IMR-90 (cell line): ENCODE data around the gene TBP. TPM values are rescaled to one million over a fixed set of nuclear protein-coding genes. Genes with fewer than 3 reads are reported as not detected.

ENCODE experiments used
- ATAC-seq: fragments of 200-7000 bp; cut with Tn5 transposase; 2 replicates; pipeline ENCODE4 v1.9.1; 2020; ENCODE audit warnings: low read depth, mild to moderate bottlenecking, moderate library complexity
- BruUV-seq: library from RNA; stranded (reverse); fragments of 400-500 nt; replicated peaks from 2 replicates; lab custom pipeline; 2021; lab: Mats Ljungman, UMichigan
- CTCF ChIA-PET: fragments of 300-600 bp; formaldehyde crosslinking; extraction: SDS; loops from one replicate; lab custom pipeline; 2021; ENCODE audit warnings: antibody characterized with exemption; lab: Yijun Ruan, JAX
- POLR2A ChIA-PET: fragments of 300-600 bp; sonication (Branson Sonifier 250); formaldehyde crosslinking; loops from one replicate; lab custom pipeline; 2022; ENCODE audit warnings: antibody characterized with exemption; ENCODE audit not compliant: unreplicated experiment; lab: Charles Lee
- DNase-seq: peaks from one replicate; pipeline ENCODE4 v3.0.0; 2013
- H2AFZ ChIP-seq: replicated peaks from 2 replicates; pipeline ENCODE3; 2013; ENCODE audit warnings: low read length, mild to moderate bottlenecking; ENCODE audit not compliant: poor library complexity
- H2AK5ac ChIP-seq: 2 replicates; pipeline ENCODE4 v1.6.1; 2013; ENCODE audit warnings: low read depth, low read length, inconsistent platforms
- H2AK9ac ChIP-seq: replicated peaks from 2 replicates; pipeline ENCODE3; 2013; ENCODE audit warnings: mild to moderate bottlenecking, low read depth, low read length, moderate library complexity; ENCODE audit not compliant: poor library complexity
- H2BK120ac ChIP-seq: 2 replicates; pipeline ENCODE4 v1.6.1; 2013; ENCODE audit warnings: low read depth, low read length, inconsistent platforms
- H2BK15ac ChIP-seq: 3 replicates; pipeline ENCODE4 v1.6.1; 2013; ENCODE audit warnings: low read depth, low read length, inconsistent platforms
- H2BK20ac ChIP-seq: 2 replicates; pipeline ENCODE4 v1.6.1; 2013; ENCODE audit warnings: low read depth, mild to moderate bottlenecking, inconsistent platforms, low read length, moderate library complexity
- H2BK5ac ChIP-seq: 2 replicates; pipeline ENCODE4 v1.6.1; 2013; ENCODE audit warnings: mild to moderate bottlenecking, low read depth, low read length, inconsistent platforms; ENCODE audit not compliant: poor library complexity, severe bottlenecking
- H3K14ac ChIP-seq: replicated peaks from 2 replicates; pipeline ENCODE4 v1.6.1; 2013; ENCODE audit warnings: low read depth, low read length, inconsistent platforms
- H3K18ac ChIP-seq: 2 replicates; pipeline ENCODE4 v1.6.1; 2013; ENCODE audit warnings: low read depth, low read length, control low read depth
- H3K23ac ChIP-seq: 2 replicates; pipeline ENCODE4 v1.6.1; 2013; ENCODE audit warnings: low read depth, low read length, inconsistent platforms
- H3K27ac ChIP-seq: 2 replicates; pipeline ENCODE4 v1.5.1; 2013; ENCODE audit warnings: mild to moderate bottlenecking, control low read depth, low read length; ENCODE audit not compliant: insufficient read depth
- H3K27me3 ChIP-seq: 2 replicates; pipeline ENCODE4 v1.6.1; 2013; ENCODE audit warnings: low read length; ENCODE audit not compliant: control insufficient read depth, insufficient read depth
- H3K36me3 ChIP-seq: 2 replicates; pipeline ENCODE4 v1.6.1; 2013; ENCODE audit warnings: low read length, mixed read lengths; ENCODE audit not compliant: control insufficient read depth, insufficient read depth
- H3K4ac ChIP-seq: 2 replicates; pipeline ENCODE4 v1.6.1; 2013; ENCODE audit warnings: low read depth, low read length, inconsistent platforms
- H3K4me1 ChIP-seq: 2 replicates; pipeline ENCODE4 v1.6.1; 2013; ENCODE audit warnings: low read length, mixed read lengths; ENCODE audit not compliant: control insufficient read depth, insufficient read depth
- H3K4me2 ChIP-seq: 2 replicates; pipeline ENCODE4 v1.6.1; 2013; ENCODE audit warnings: low read depth, mild to moderate bottlenecking, control low read depth, low read length, moderate library complexity
- H3K4me3 ChIP-seq: 2 replicates; pipeline ENCODE4 v1.5.1; 2013; ENCODE audit warnings: low read depth, mild to moderate bottlenecking, control low read depth, low read length, moderate library complexity; ENCODE audit not compliant: insufficient read depth
- H3K56ac ChIP-seq: 2 replicates; pipeline ENCODE4 v1.6.1; 2013; ENCODE audit warnings: low read length, inconsistent platforms; ENCODE audit not compliant: insufficient read depth; ENCODE audit errors: extremely low read depth
- H3K79me1 ChIP-seq, 2 experiments: 2 replicates each; pipeline ENCODE4 v1.6.1; 2013; ENCODE audit warnings: low read length in 2 of 2, inconsistent platforms in 1 of 2, low read depth in 1 of 2
- H3K9ac ChIP-seq: 2 replicates; pipeline ENCODE4 v1.6.1; 2013; ENCODE audit warnings: low read depth, low read length, control low read depth
- H3K9me1 ChIP-seq: 2 replicates; pipeline ENCODE4 v1.6.1; 2013; ENCODE audit warnings: low read length, inconsistent platforms; ENCODE audit not compliant: insufficient read depth
- H3K9me3 ChIP-seq: 2 replicates; pipeline ENCODE4 v1.6.1; 2013; ENCODE audit warnings: low read length; ENCODE audit not compliant: control insufficient read depth, insufficient read depth
- H4K20me1 ChIP-seq: 2 replicates; pipeline ENCODE4 v1.6.1; 2013; ENCODE audit warnings: low read length, inconsistent platforms; ENCODE audit not compliant: insufficient read depth
- H4K5ac ChIP-seq: 2 replicates; pipeline ENCODE4 v1.6.1; 2013; ENCODE audit warnings: mild to moderate bottlenecking, low read depth, low read length, control low read depth
- H4K8ac ChIP-seq, 2 experiments: 2 replicates each; pipeline ENCODE4 v1.6.1; 2013; ENCODE audit warnings: low read depth in 2 of 2, low read length in 2 of 2, control low read depth in 1 of 2, inconsistent platforms in 1 of 2
- H4K91ac ChIP-seq: 2 replicates; pipeline ENCODE4 v1.6.1; 2013; ENCODE audit warnings: low read depth, low read length, inconsistent platforms; ENCODE audit not compliant: insufficient read depth
- CEBPB ChIP-seq: IDR thresholded peaks from 2 replicates; pipeline ENCODE4 v1.6.1; 2012; ENCODE audit warnings: low read depth, low read length, improper control_type of control experiment
- RFX5 ChIP-seq: IDR thresholded peaks from 2 replicates; pipeline ENCODE4 v1.8.0; 2012; ENCODE audit warnings: low read depth, mild to moderate bottlenecking, low read length, moderate library complexity
- WGBS, 2 experiments: methylation state at CpG; one replicate each; pipeline versions ENCODE4 v1.1.5 to v1.1.7; 2013; ENCODE audit warnings: missing lambda C conversion rate in 2 of 2; ENCODE audit not compliant: insufficient read length in 1 of 2; ENCODE audit errors: extremely low coverage in 2 of 2; 5-methylcytosine and 5-hydroxymethylcytosine counted together
- dilution Hi-C: fragments of 300-500 bp; cut with HindIII; formaldehyde crosslinking; loops from one replicate; pipeline ENCODE4 v1.14.3; 2018; ENCODE audit warnings: low sequenced_read_pairs; ENCODE audit not compliant: unreplicated experiment
- in situ Hi-C: fragments of 300-500 bp; cut with MboI; formaldehyde crosslinking; loops from 3 replicates; pipeline ENCODE4 v1.14.3; 2019; ENCODE audit warnings: low sequenced_read_pairs, inconsistent platforms, mixed read lengths
- intact Hi-C: fragments of 100-400 bp; cut with micrococcal nuclease; formaldehyde crosslinking; loops from 2 replicates; pipeline ENCODE4 v1.10.0; 2022
- polyA plus RNA-seq, 3 experiments: library from polyadenylated mRNA; depleted of rRNA; stranded (reverse); fragments of >200 nt; gene quantifications; 2 replicates each; pipeline ENCODE4 v1.2.3, GENCODE V29; 2012; ENCODE audit warnings: low replicate concordance in 1 of 3
- total RNA-seq: library from RNA; depleted of rRNA; stranded (reverse); fragments of >200 nt; gene quantifications from 2 replicates; pipeline ENCODE4 v1.2.3, GENCODE V29; 2012
- TF ChIP-seq, protein P1 (sequence below): fragments of 150-350 bp; IDR thresholded peaks from 2 replicates; pipeline ENCODE4 v1.6.1; 2017; ENCODE audit warnings: mild to moderate bottlenecking, antibody characterized with exemption, low read length, low read depth
- TF ChIP-seq, protein P2 (sequence below): conservative IDR thresholded peaks from 2 replicates; pipeline ENCODE4 v1.5.1; 2012; ENCODE audit warnings: mild to moderate bottlenecking, low read depth, low read length, improper control_type of control experiment

The TBP gene
- total and polyA plus RNA-seq, 2 of the 4 experiments (the other 2 are of a cell fraction), result 8.8 to 12.5 TPM

DNA sequence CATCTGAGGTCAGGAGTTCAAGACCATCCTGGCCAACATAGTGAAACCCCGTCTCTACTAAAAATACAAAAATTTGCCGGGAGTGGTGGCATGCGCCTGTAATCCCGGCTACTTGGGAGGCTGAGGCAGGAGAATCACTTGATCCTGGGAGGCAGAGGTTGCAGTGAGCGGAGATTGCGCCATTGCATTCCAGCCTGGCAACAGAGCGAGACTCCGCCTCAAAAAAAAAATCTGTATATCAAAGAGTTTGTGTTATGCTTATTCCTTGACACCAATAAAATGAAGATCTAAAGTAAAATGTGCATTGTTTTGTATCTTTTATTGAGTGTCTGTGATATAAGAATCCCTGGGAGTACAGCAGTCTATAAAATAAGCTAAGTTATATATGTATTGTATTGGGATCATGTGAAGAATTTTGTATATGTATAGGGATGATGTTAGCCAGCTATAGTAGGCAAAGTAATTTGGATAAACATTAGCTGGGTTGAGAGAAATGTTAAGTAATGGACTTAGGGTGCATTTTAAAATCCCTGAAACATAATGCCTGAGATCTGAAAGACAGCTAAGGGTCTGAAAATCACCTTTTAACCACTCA, 10.9 kb downstream of the TBP start:
- Histone ChIP-seq H3K9me1 (no peaks in the 10 kb centered on the region), H3K4me3 (no peak overlapping the region), H4K20me1 (no peaks in the 10 kb centered on the region), H2BK20ac (no peak overlapping the region), H4K8ac (no peak overlapping the region), H2BK15ac (no peak overlapping the region), H3K9ac (no peak overlapping the region), H4K5ac (no peak overlapping the region), H3K4me1 (no peaks in the 10 kb centered on the region), H2AK9ac (no peak overlapping the region), H3K4ac (no peak overlapping the region), H2BK5ac (no peak overlapping the region), H3K79me1 (peaks cover 2% of the 10 kb centered on the region in 2 experiments; a peak in 1 of 4 replicates), H3K18ac (no peak overlapping the region), H3K14ac (no peak overlapping the region), H3K4me2 (no peak overlapping the region), H2AFZ (no peak overlapping the region), H2BK120ac (no peak overlapping the region), H3K23ac (no peak overlapping the region), H3K27ac (no peak overlapping the region), H3K9me3 (no peaks in the 10 kb centered on the region), H2AK5ac (no peak overlapping the region), H4K91ac (no peak overlapping the region), H3K56ac (no peak overlapping the region), H3K27me3 (no peaks in the 10 kb centered on the region), H3K36me3 (peaks cover 36% of the 10 kb centered on the region)
- dilution Hi-C loops, result no loop called here
- WGBS, 2 experiments, result no CpG with 5 or more reads among the region's 8 CpGs
- ChIA-PET POLR2A (no interaction called here), CTCF (no interaction called here)
- DNase-seq (no peak), ATAC-seq (no peak)
- BruUV-seq, result no TSS peak
- TF ChIP-seq CEBPB, result no peak
- TF ChIP-seq RFX5, result no peak
- TF ChIP-seq, protein P1, sequence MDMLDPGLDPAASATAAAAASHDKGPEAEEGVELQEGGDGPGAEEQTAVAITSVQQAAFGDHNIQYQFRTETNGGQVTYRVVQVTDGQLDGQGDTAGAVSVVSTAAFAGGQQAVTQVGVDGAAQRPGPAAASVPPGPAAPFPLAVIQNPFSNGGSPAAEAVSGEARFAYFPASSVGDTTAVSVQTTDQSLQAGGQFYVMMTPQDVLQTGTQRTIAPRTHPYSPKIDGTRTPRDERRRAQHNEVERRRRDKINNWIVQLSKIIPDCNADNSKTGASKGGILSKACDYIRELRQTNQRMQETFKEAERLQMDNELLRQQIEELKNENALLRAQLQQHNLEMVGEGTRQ, result no peak
- TF ChIP-seq, protein P2, sequence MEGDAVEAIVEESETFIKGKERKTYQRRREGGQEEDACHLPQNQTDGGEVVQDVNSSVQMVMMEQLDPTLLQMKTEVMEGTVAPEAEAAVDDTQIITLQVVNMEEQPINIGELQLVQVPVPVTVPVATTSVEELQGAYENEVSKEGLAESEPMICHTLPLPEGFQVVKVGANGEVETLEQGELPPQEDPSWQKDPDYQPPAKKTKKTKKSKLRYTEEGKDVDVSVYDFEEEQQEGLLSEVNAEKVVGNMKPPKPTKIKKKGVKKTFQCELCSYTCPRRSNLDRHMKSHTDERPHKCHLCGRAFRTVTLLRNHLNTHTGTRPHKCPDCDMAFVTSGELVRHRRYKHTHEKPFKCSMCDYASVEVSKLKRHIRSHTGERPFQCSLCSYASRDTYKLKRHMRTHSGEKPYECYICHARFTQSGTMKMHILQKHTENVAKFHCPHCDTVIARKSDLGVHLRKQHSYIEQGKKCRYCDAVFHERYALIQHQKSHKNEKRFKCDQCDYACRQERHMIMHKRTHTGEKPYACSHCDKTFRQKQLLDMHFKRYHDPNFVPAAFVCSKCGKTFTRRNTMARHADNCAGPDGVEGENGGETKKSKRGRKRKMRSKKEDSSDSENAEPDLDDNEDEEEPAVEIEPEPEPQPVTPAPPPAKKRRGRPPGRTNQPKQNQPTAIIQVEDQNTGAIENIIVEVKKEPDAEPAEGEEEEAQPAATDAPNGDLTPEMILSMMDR, result no peak
- in situ Hi-C loops, result no loop called here
- intact Hi-C loops, result no loop called here
